ENCODE data around the gene ATAD3C. TPM values are rescaled to one million over a fixed set of nuclear protein-coding genes. Genes with fewer than 3 reads are reported as not detected.
A peak's percentile ranks its signal among the peaks of the same experiment; 100 is the strongest.
"Not testable (repeated sequence)": the region's sequence is repeated elsewhere in the genome, so short reads cannot be mapped to it uniquely, and the experiment has no call there.

The ATAD3C gene
- polyA plus RNA-seq, 1 of the 3 experiments (the other 2 are of a cell fraction), result 0.38 TPM

- H3K27ac ChIP-seq (ENCODE audit: low read depth in 2 of 2, low read length in 1 of 2), result no peak overlapping the region
- H3K4me1 ChIP-seq (ENCODE audit: control insufficient read depth in 1 of 2, insufficient read depth in 2 of 2, low read depth in 1 of 2, low read length in 1 of 2), result no peaks in the 10 kb centered on the region
- peak; percentile 29 for DNase-seq
- H2AFZ ChIP-seq (ENCODE audit: low read depth), result no peak overlapping the region
- no peak overlapping the region for H3K9ac ChIP-seq
- H3K36me3 ChIP-seq (replicated peaks in 1 of 2; ENCODE audit: control insufficient read depth in 1 of 2, insufficient read depth in 2 of 2, low read length in 1 of 2), result peaks cover 3 to 24% of the 10 kb centered on the region in 2 experiments
- TF ChIP-seq EP300 (IDR thresholded peaks at IDR 0.05; ENCODE audit: borderline replicate concordance in 1 of 2, low read depth in 1 of 2, low read length in 1 of 2), result no peak
- no peak for TF ChIP-seq ELF1 (IDR thresholded peaks at IDR 0.05)
- no peak for TF ChIP-seq RFX5 (IDR thresholded peaks at IDR 0.05; ENCODE audit: low read length)
- TF ChIP-seq EZH2phosphoT487 (IDR thresholded peaks at IDR 0.05; ENCODE audit: borderline replicate concordance, low read depth), result no peak
- TF ChIP-seq RXRA (IDR thresholded peaks at IDR 0.05; ENCODE audit: borderline replicate concordance, low read depth), result no peak
- no peak for TF ChIP-seq SIN3A (IDR thresholded peaks at IDR 0.05; ENCODE audit: borderline replicate concordance, low read depth, low read length)
- no peak for TF ChIP-seq POLR2AphosphoS5 (IDR thresholded peaks at IDR 0.05; ENCODE audit: low read depth, low read length)
- no peak for TF ChIP-seq YY1 (IDR thresholded peaks at IDR 0.05; ENCODE audit: low read depth)
- no peaks in the 10 kb centered on the region for H3K27me3 ChIP-seq (ENCODE audit: insufficient read depth)
- H3K4me2 ChIP-seq, result no peak overlapping the region
- CTCF ChIA-PET, result no interaction called here
- peaks cover 41% of the 10 kb centered on the region for H3K79me2 ChIP-seq (ENCODE audit: insufficient read depth)
- no peaks in the 10 kb centered on the region for H3K9me3 ChIP-seq
- POLR2A ChIA-PET, result no interaction called here
- H4K20me1 ChIP-seq (ENCODE audit: insufficient read depth), result peaks cover 5% of the 10 kb centered on the region; the same call in 1 of the 2 replicates
- H3F3A ChIP-seq (replicated peaks; ENCODE audit: insufficient read depth), result no peaks in the 10 kb centered on the region
- H3K4me3 ChIP-seq (ENCODE audit: low read depth in 2 of 2, low read length in 1 of 2), result no peak overlapping the region
- H3K9me2 ChIP-seq, result no peaks in the 10 kb centered on the region
- whole genome bisulfite sequencing (ENCODE audit: low lambda C conversion rate), result 97% methylated on average over 34 of the region's 42 CpGs
Measured at GRCh38 chr1:1479547-1480487, 30.3 kb downstream of the ATAD3C start.

- H3K4me3 ChIP-seq (ENCODE audit: low read depth in 2 of 2, low read length in 1 of 2); H2AFZ ChIP-seq (ENCODE audit: low read depth); H3K4me2 ChIP-seq; H3K9me2 ChIP-seq; POLR2A ChIA-PET; H4K20me1 ChIP-seq (ENCODE audit: insufficient read depth); H3K4me1 ChIP-seq (ENCODE audit: control insufficient read depth in 1 of 2, insufficient read depth in 2 of 2, low read depth in 1 of 2, low read length in 1 of 2); H3K9me3 ChIP-seq; H3K27ac ChIP-seq (ENCODE audit: low read depth in 2 of 2, low read length in 1 of 2); H3F3A ChIP-seq (replicated peaks; ENCODE audit: insufficient read depth); CTCF ChIA-PET; H3K9ac ChIP-seq; H3K27me3 ChIP-seq (ENCODE audit: insufficient read depth): not testable (repeated sequence)
- WGBS (ENCODE audit: low lambda C conversion rate), result 96% methylated on average over 14 of the region's 16 CpGs
- peaks cover 3 to 24% of the 10 kb centered on the region in 2 experiments for H3K36me3 ChIP-seq (replicated peaks in 1 of 2; ENCODE audit: control insufficient read depth in 1 of 2, insufficient read depth in 2 of 2, low read length in 1 of 2)
- DNase-seq, result peak; percentile 8
- H3K79me2 ChIP-seq (ENCODE audit: insufficient read depth), result peaks cover 35% of the 10 kb centered on the region
Measured at GRCh38 chr1:1480488-1480867, 31.0 kb downstream of the ATAD3C start.

- H3K9ac ChIP-seq; H3K9me3 ChIP-seq; POLR2A ChIA-PET; H3K4me1 ChIP-seq (ENCODE audit: control insufficient read depth in 1 of 2, insufficient read depth in 2 of 2, low read depth in 1 of 2, low read length in 1 of 2); H2AFZ ChIP-seq (ENCODE audit: low read depth); H3K27me3 ChIP-seq (ENCODE audit: insufficient read depth); H3K9me2 ChIP-seq; H3K4me3 ChIP-seq (ENCODE audit: low read depth in 2 of 2, low read length in 1 of 2); H3K27ac ChIP-seq (ENCODE audit: low read depth in 2 of 2, low read length in 1 of 2); CTCF ChIA-PET; H4K20me1 ChIP-seq (ENCODE audit: insufficient read depth); H3K4me2 ChIP-seq; DNase-seq; H3F3A ChIP-seq (replicated peaks; ENCODE audit: insufficient read depth): not testable (repeated sequence)
- peaks cover 26% of the 10 kb centered on the region for H3K79me2 ChIP-seq (ENCODE audit: insufficient read depth)
- WGBS (ENCODE audit: low lambda C conversion rate), result no CpG with 5 or more reads among the region's 30 CpGs
- H3K36me3 ChIP-seq (replicated peaks in 1 of 2; ENCODE audit: control insufficient read depth in 1 of 2, insufficient read depth in 2 of 2, low read length in 1 of 2), result peaks cover 3 to 24% of the 10 kb centered on the region in 2 experiments
Measured at GRCh38 chr1:1481811-1482210, 32.3 kb downstream of the ATAD3C start.

Measured in SK-N-SH (cell line).